Type B pancreatic cell (in vitro differentiated cells): ENCODE measurements around the gene CFAP251. TPM values are rescaled to one million over a fixed set of nuclear protein-coding genes. Genes with fewer than 3 reads are reported as not detected.

Experiments
- DNase-seq: peaks from one replicate; pipeline ENCODE4 v3.0.0; 2021; ENCODE audit warnings: mixed read lengths; ENCODE audit not compliant: unreplicated experiment; ENCODE audit errors: extremely low spot score
- H3K27ac Mint-ChIP-seq: 2 replicates; pipeline ENCODE4 v1.8.0; 2021; ENCODE audit warnings: mild to moderate bottlenecking, mixed read lengths
- H3K27me3 Mint-ChIP-seq: 2 replicates; pipeline ENCODE4 v1.8.0; 2021; ENCODE audit warnings: mixed read lengths
- H3K36me3 Mint-ChIP-seq: 2 replicates; pipeline ENCODE4 v1.8.0; 2021; ENCODE audit warnings: mixed read lengths
- H3K4me1 Mint-ChIP-seq: one replicate; pipeline ENCODE4 v1.8.0; 2021; ENCODE audit warnings: mixed read lengths; ENCODE audit not compliant: unreplicated experiment
- H3K4me3 Mint-ChIP-seq: 2 replicates; pipeline ENCODE4 v1.8.0; 2021; ENCODE audit warnings: mild to moderate bottlenecking, mixed read lengths
- H3K9me3 Mint-ChIP-seq: 2 replicates; pipeline ENCODE4 v1.8.0; 2021; ENCODE audit warnings: mixed read lengths
- CTCF ChIP-seq: fragments of 200-600 bp; sonication (generic); conservative IDR thresholded peaks from 2 replicates; pipeline ENCODE4 v1.5.0; 2021; ENCODE audit warnings: antibody characterized with exemption, mild to moderate bottlenecking
- total RNA-seq: library from RNA; stranded (reverse); gene quantifications from 2 replicates; pipeline ENCODE4 v1.2.1, GENCODE V29; 2021; ENCODE audit warnings: low replicate concordance

Gene CFAP251
- total RNA-seq, 1 donor from 2014 or later, result 3.3 TPM

GRCh38 chr12:121953117-121953692 lies 34.8 kb downstream of the CFAP251 start:
- no peaks in the 10 kb centered on the region for H3K36me3 Mint-ChIP-seq
- DNase-seq, result no peak
- no peaks in the 10 kb centered on the region for H3K9me3 Mint-ChIP-seq
- no peak overlapping the region for H3K27ac Mint-ChIP-seq
- TF ChIP-seq CTCF, result no peak
- no peak overlapping the region for H3K4me3 Mint-ChIP-seq
- H3K4me1 Mint-ChIP-seq, result no peaks in the 10 kb centered on the region
- peaks cover 8% of the 10 kb centered on the region for H3K27me3 Mint-ChIP-seq

- Mint-ChIP-seq H3K27me3 (peaks cover 9% of the 10 kb centered on the region), H3K27ac (no peak overlapping the region), H3K36me3 (no peaks in the 10 kb centered on the region), H3K4me3 (no peak overlapping the region), H3K9me3 (no peaks in the 10 kb centered on the region), H3K4me1 (no peaks in the 10 kb centered on the region)
- no peak for TF ChIP-seq CTCF
- no peak for DNase-seq
Observed at GRCh38 chr12:121953695-121954094, 35.3 kb downstream of the CFAP251 start.

- Mint-ChIP-seq H3K27ac (no peak overlapping the region), H3K4me1 (no peaks in the 10 kb centered on the region), H3K9me3 (no peaks in the 10 kb centered on the region), H3K27me3 (peaks cover 11% of the 10 kb centered on the region), H3K4me3 (no peak overlapping the region), H3K36me3 (no peaks in the 10 kb centered on the region)
- DNase-seq, result no peak
- TF ChIP-seq CTCF, result peak; percentile 68
Observed at GRCh38 chr12:121955258-121956237, 37.2 kb downstream of the CFAP251 start.

GRCh38 chr12:121957861-121958515 lies 39.6 kb downstream of the CFAP251 start:
- no peak for TF ChIP-seq CTCF
- Mint-ChIP-seq H3K4me3 (no peak overlapping the region), H3K27ac (no peak overlapping the region), H3K27me3 (peaks cover 18% of the 10 kb centered on the region), H3K4me1 (no peaks in the 10 kb centered on the region), H3K36me3 (no peaks in the 10 kb centered on the region), H3K9me3 (no peaks in the 10 kb centered on the region)
- no peak for DNase-seq

GRCh38 chr12:121958541-121959240 lies 40.3 kb downstream of the CFAP251 start:
- TF ChIP-seq CTCF, result no peak
- H3K36me3 Mint-ChIP-seq, result no peaks in the 10 kb centered on the region
- DNase-seq, result no peak
- no peak overlapping the region for H3K4me3 Mint-ChIP-seq
- H3K27me3 Mint-ChIP-seq, result peaks cover 19% of the 10 kb centered on the region
- H3K27ac Mint-ChIP-seq, result no peak overlapping the region
- no peaks in the 10 kb centered on the region for H3K4me1 Mint-ChIP-seq
- H3K9me3 Mint-ChIP-seq, result no peaks in the 10 kb centered on the region
